Activated naive CD8-positive, alpha-beta T cell treated with anti-CD3 and anti-CD28 coated beads, Interleukin-2, amount 10 ng/mL, durations not matched to agents 7 days and 5 days (primary cell): ENCODE results near the gene SRD5A3. TPM values are rescaled to one million over a fixed set of nuclear protein-coding genes. Genes with fewer than 3 reads are reported as not detected.
"Not testable (repeated sequence)": the region's sequence is repeated elsewhere in the genome, so short reads cannot be mapped to it uniquely, and the experiment has no call there.

Experiments
- ATAC-seq: fragments of 150-1000 bp; cut with Tn5 transposase; one replicate; pipeline ENCODE4 v1.10.0; 2021; ENCODE audit warnings: low read depth, moderate library complexity
- POLR2A ChIA-PET: fragments of 350-600 bp; sonication (Branson Sonifier 250); formaldehyde crosslinking; loops from one replicate; lab custom pipeline; 2021; ENCODE audit warnings: antibody characterized with exemption; lab: Charles Lee
- DNase-seq: peaks from one replicate; pipeline ENCODE4 v3.0.0; 2021
- H3K27ac Mint-ChIP-seq: one replicate; pipeline ENCODE4 v1.8.0; 2022; ENCODE audit warnings: mild to moderate bottlenecking, mixed read lengths
- H3K27me3 Mint-ChIP-seq: one replicate; pipeline ENCODE4 v1.8.0; 2022; ENCODE audit warnings: mild to moderate bottlenecking, moderate library complexity, mixed read lengths
- H3K36me3 Mint-ChIP-seq: one replicate; pipeline ENCODE4 v1.8.0; 2021; ENCODE audit warnings: mild to moderate bottlenecking, mixed read lengths
- H3K4me1 Mint-ChIP-seq: one replicate; pipeline ENCODE4 v1.8.0; 2021; ENCODE audit warnings: mixed read lengths
- H3K4me3 Mint-ChIP-seq: one replicate; pipeline ENCODE4 v1.8.0; 2022; ENCODE audit warnings: mild to moderate bottlenecking, moderate library complexity, mixed read lengths
- H3K9me3 Mint-ChIP-seq: one replicate; pipeline ENCODE4 v1.8.0; 2021; ENCODE audit warnings: mixed read lengths
- total RNA-seq, 2 experiments: library from RNA; stranded (reverse); gene quantifications; one replicate each; pipeline ENCODE4 v1.2.3, GENCODE V29; 2021

Gene SRD5A3
- total RNA-seq, 2 experiments from 2014 or later = 5.9 to 6.0 TPM

DNA sequence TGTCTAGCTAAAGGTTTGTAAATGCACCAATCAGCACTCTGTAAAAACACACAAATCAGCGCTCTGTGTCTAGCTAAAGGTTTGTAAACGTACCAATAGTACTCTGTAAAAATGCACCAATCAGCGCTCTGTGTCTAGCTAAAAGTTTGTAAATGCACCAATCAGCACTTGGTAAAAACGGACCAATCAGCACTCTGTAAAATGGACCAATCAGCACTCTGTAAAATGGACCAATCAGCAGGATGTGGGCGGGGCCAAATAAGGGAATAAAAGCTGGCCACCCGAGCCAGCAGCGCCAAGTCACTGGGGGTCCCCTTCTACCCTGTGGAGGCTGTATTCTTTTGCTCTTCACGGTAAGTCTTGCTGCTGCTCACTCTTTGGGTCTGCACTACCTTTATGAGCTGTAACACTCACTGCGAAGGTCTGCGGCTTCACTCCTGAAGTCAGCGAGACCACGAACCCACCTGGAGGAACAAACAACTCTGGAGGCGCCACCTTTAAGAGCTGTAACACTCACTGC lies 7.2 kb downstream of the SRD5A3 start:
- H3K36me3 Mint-ChIP-seq, H3K27ac Mint-ChIP-seq, H3K27me3 Mint-ChIP-seq, ATAC-seq, H3K9me3 Mint-ChIP-seq, DNase-seq, POLR2A ChIA-PET, H3K4me3 Mint-ChIP-seq, H3K4me1 Mint-ChIP-seq: not testable (repeated sequence)

DNA sequence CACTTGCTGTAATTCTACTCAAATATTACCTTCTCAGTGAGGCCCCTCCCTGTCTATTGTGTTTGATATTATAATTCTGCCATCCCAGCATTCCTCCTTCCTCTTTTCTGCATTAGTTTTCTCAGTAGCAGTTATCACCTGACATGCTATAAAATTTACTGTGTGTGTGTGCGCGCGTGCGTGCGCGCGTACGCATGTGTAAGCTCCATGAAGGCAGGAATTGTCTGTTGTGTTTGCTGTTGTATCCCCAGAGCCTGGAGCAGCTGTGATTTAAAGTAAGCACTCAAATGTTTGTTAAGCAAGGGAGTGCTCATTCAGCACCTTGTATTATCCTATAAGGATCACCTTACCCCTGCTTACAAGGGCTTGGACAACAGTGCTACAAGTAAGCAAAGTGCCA lies 8.6 kb downstream of the SRD5A3 start:
- Mint-ChIP-seq H3K4me1 (peaks cover 3% of the 10 kb centered on the region), H3K27ac (no peak overlapping the region), H3K36me3 (peaks cover 9% of the 10 kb centered on the region), H3K9me3 (peaks cover 3% of the 10 kb centered on the region), H3K4me3 (no peak overlapping the region), H3K27me3 (no peaks in the 10 kb centered on the region)
- ATAC-seq = no peak
- no peak for DNase-seq
- POLR2A ChIA-PET = no interaction called here

DNA sequence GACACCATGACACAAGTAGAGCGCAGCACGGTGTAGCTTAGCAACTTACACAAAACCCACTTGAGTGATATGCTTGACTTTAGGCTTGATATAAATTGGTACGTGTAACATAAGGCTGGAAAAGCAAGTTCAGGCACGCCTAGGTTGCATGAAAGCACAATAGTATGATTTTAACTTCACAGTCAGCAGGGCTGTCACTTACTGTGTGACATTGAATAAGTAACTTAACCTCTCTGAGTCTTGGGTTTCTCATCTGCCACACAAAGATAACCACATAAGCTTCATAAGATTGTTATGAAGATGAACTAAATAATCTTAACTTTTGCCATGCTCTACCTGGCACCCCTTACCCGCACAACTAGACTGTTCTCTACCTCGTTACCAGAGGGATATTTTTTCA lies 9.5 kb downstream of the SRD5A3 start:
- ATAC-seq = no peak
- POLR2A ChIA-PET = no interaction called here
- no peak overlapping the region for H3K4me3 Mint-ChIP-seq
- no peak overlapping the region for H3K27ac Mint-ChIP-seq
- H3K27me3 Mint-ChIP-seq = no peaks in the 10 kb centered on the region
- no peak for DNase-seq
- H3K36me3 Mint-ChIP-seq = peaks cover 9% of the 10 kb centered on the region
- H3K9me3 Mint-ChIP-seq = peaks cover 3% of the 10 kb centered on the region
- H3K4me1 Mint-ChIP-seq = peaks cover 3% of the 10 kb centered on the region

DNA sequence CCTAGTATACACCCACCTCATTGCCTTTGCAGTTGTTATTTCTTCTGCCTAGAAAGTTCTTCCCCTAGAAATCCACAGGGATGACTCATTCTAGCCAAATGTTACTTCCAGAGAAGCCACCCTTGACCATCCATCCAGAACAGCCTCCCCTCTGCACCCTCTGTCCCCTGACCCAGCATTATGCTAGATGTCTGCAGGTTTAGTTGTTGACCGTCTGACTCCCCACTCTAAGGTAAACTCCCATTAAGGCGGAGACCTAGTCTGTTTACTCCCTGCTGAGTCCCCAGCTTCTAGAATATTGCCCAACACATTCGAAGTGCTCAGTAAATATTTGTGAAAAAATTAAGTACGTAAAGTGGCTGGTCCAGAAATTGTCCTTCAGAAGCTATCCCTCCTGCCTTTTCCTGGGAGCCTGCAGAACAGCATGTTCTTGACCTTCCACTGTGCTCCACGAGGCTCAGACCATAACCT lies 11.0 kb downstream of the SRD5A3 start:
- Mint-ChIP-seq H3K27ac (no peak overlapping the region), H3K4me1 (peaks cover 5% of the 10 kb centered on the region), H3K4me3 (no peak overlapping the region), H3K36me3 (peaks cover 9% of the 10 kb centered on the region), H3K9me3 (peaks cover 3% of the 10 kb centered on the region), H3K27me3 (no peaks in the 10 kb centered on the region)
- DNase-seq = no peak
- no peak for ATAC-seq
- POLR2A ChIA-PET = no interaction called here

DNA sequence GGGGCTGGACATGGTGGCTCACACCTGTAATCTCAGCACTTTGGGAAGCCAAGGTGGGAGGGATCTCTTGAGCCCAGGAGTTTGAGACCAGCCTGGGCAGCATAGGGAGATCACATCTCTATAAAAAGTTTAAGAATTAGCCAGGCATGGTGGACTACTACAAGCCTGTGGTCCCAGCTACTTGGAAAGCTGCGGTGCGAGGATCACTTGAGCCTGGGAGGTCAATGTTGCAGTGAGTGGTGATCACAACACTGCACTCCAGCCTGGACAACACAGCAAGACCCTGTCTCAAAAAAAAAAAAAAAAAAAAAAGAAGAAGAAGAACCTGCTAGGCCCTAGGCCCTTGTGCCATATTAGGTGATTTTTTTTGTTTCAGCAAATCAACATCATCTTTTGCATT lies 12.2 kb downstream of the SRD5A3 start:
- Mint-ChIP-seq H3K36me3 (peaks cover 9% of the 10 kb centered on the region), H3K4me3 (no peak overlapping the region), H3K27me3 (no peaks in the 10 kb centered on the region), H3K9me3 (no peaks in the 10 kb centered on the region), H3K27ac (no peak overlapping the region), H3K4me1 (peaks cover 5% of the 10 kb centered on the region)
- DNase-seq = no peak
- POLR2A ChIA-PET = no interaction called here
- no peak for ATAC-seq

DNA sequence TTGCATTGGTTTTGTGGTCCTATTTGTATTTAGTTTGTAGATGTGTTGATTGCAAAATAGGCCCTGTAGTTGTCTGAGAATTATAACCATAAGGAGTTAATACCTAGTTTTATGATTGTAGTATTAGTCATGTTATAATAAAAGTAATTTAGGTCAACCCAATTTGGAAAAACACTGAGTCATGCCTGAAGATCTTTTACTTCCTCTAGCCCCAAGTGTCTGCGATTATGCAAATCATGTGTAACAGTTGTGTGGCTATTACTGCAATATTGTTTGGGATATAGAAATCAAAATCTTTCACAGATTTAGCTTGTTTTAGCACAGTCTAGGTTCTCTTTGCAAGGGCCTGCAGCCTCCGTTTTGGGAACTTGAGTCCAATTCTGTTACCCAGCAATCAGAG lies 12.6 kb downstream of the SRD5A3 start:
- Mint-ChIP-seq H3K9me3 (no peaks in the 10 kb centered on the region), H3K27ac (no peak overlapping the region), H3K27me3 (no peaks in the 10 kb centered on the region), H3K4me1 (peaks cover 5% of the 10 kb centered on the region), H3K36me3 (peaks cover 7% of the 10 kb centered on the region), H3K4me3 (no peak overlapping the region)
- POLR2A ChIA-PET = no interaction called here
- DNase-seq = no peak
- ATAC-seq = no peak

DNA sequence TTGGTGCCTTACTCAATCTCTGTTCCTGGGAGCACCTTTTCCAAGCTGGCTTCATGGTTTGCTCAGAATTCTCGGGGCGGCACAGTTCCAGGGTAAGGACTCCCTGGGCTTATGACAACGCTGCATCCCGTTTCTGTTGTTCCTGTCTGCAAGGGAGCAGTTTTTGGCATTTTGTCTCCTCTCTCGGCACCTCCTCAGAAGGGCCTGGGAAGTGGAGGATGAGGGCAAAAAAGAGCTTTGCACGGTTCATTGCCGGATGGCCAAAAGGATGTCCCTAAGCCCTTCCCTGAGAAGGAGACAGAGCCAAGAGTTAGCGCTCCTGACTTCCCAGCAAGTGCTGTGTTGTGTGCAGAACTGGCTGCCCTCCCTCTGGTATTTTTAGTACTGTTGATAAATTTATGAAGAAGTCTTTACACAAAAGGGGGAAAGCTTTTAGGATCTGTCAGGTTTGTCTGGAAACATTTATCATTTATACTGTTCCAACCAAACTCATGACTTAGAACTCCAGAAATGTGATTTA lies 13.4 kb downstream of the SRD5A3 start:
- Mint-ChIP-seq H3K27me3 (no peaks in the 10 kb centered on the region), H3K9me3 (no peaks in the 10 kb centered on the region), H3K4me1 (peaks cover 5% of the 10 kb centered on the region), H3K4me3 (no peak overlapping the region), H3K27ac (no peak overlapping the region), H3K36me3 (peaks cover 4% of the 10 kb centered on the region)
- POLR2A ChIA-PET = no interaction called here
- DNase-seq (no peak), ATAC-seq (no peak)

DNA sequence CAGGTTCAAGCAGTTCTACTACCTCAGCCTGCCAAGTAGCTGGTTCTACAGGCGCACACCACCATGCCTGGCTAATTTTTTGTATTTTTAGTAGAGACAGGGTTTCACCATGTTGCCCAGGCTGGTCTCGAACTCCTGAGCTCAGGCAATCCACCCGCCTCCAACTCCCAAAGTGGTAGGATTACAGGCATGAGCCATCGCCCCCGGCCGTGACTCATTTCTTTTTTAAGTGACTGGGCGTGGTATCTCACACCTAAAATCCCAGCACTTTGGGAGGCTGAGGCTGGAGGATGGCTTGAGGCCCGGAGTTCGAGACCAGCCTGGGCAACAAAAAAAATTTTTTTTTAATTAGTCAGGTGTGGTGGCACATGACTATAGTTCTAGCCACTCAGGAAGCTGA lies 16.9 kb downstream of the SRD5A3 start:
- H3K4me3 Mint-ChIP-seq, ATAC-seq, H3K4me1 Mint-ChIP-seq, DNase-seq, H3K9me3 Mint-ChIP-seq, H3K27ac Mint-ChIP-seq, H3K27me3 Mint-ChIP-seq, H3K36me3 Mint-ChIP-seq, POLR2A ChIA-PET: not testable (repeated sequence)

DNA sequence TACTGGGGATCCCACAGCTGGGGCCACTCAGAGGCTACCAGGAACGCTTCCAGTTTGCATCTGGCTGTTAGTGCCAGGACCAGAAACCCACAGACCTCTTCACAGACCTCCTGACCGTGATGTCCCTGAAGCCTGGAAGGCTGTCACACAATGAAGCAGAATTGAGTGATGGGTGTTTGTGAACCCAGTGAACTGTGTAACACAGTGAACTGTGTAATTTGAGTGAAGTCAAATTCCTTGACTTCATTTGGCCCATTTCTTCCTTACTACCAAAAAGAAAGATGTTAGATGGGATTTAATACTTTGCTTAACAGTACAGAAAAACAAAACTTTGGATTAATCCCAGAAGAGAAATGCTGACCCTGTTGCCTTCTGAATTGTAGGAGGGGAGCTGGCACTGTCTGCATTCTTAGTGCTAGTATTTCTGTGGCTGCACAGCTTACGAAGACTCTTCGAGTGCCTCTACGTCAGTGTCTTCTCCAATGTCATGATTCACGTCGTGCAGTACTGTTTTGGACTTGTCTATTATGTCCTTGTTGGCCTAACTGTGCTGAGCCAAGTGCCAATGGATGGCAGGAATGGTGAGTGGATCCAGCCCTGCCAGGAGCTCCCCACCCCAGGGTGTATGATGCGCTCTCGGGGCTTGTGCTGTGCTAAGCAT lies 17.8 kb downstream of the SRD5A3 start:
- Mint-ChIP-seq H3K4me3 (no peak overlapping the region), H3K9me3 (no peaks in the 10 kb centered on the region), H3K36me3 (no peaks in the 10 kb centered on the region), H3K27me3 (no peaks in the 10 kb centered on the region), H3K27ac (no peak overlapping the region), H3K4me1 (peaks cover 2% of the 10 kb centered on the region)
- ATAC-seq = no peak
- DNase-seq = no peak
- POLR2A ChIA-PET = interaction anchor here (0.5 kb wide), 1 partner anchor 36 kb away, joined by 4 read pairs; no protein-coding TSS in a partner anchor

DNA sequence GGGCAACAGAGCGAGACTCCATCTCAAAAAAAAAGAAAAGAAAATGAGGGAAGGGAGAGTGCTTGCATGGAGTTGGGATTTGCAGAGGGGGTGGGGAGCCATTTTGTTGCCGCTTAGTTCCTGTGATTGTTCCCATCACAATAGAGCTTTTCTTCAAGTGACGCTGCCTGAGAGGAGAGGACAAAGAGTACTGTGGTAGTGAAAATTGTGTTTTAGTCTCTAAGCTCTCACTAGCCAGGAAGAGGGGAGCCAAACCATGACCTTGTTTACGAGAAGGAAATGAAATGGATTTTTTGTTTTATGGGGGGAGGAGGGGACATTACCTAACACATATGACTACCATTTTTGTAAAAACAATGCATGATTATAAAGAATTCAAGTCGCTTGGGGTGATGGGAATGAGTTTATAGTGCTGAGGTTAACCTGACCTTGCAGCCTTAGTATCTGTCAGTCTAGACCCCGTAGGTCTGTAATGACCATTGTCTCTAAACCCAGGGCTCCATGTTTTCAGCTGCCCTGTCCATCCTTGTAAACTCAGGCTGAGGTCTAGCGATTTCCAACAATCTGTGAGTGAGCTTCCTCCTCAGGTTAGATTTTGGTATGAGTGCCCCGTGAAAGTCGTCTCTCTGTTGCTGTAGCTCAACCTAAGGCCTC lies 18.8 kb downstream of the SRD5A3 start:
- DNase-seq (no peak), ATAC-seq (no peak)
- no peak overlapping the region for H3K4me3 Mint-ChIP-seq
- no peaks in the 10 kb centered on the region for H3K27me3 Mint-ChIP-seq
- POLR2A ChIA-PET = no interaction called here
- H3K27ac Mint-ChIP-seq = no peak overlapping the region
- H3K4me1 Mint-ChIP-seq = peaks cover 2% of the 10 kb centered on the region
- no peaks in the 10 kb centered on the region for H3K9me3 Mint-ChIP-seq
- peaks cover 1% of the 10 kb centered on the region for H3K36me3 Mint-ChIP-seq

DNA sequence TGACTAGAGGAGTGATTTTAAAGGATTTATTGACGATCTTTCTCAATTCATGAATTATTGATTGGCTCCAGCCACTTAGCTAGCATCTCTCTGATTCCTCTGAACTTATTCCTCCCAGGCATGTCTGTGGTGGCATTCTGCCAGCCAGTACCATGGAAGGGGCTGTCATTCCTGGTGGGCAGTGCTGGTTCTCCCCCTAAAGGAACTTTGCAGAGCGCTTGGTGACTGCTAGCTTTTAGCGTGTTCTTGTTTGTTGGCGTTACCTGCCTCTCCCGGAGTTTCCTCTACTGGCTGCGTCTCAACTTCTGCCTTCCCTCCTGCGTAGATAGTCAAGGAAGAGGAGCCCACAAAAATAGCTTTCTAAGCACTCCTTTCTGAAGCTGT lies 19.3 kb downstream of the SRD5A3 start:
- H3K27me3 Mint-ChIP-seq = no peaks in the 10 kb centered on the region
- POLR2A ChIA-PET = no interaction called here
- no peak overlapping the region for H3K27ac Mint-ChIP-seq
- H3K9me3 Mint-ChIP-seq = no peaks in the 10 kb centered on the region
- H3K4me1 Mint-ChIP-seq = peaks cover 2% of the 10 kb centered on the region
- H3K4me3 Mint-ChIP-seq = no peak overlapping the region
- ATAC-seq (no peak), DNase-seq (no peak)
- peaks cover 3% of the 10 kb centered on the region for H3K36me3 Mint-ChIP-seq

DNA sequence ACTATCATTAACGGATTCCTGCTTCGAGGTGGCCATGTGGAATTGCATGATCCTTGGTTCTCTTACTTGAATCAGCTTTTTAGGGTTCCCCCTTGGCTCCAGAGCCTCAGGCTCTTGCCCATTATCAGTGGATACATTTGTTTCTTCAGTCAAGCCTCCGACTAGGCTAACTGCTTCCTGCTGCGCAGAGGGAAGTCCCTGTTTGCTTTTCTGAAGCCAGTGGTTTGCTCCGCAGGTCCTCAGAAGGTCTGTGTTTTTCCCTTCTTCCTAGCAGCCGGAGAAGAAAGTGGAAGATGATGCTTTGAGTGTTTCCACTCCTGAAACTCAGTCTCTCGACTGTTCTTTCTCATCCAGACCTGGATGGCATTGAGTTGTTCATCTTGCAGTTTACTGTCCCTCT lies 20.6 kb downstream of the SRD5A3 start:
- peaks cover 3% of the 10 kb centered on the region for H3K36me3 Mint-ChIP-seq
- H3K4me3 Mint-ChIP-seq = no peak overlapping the region
- H3K27me3 Mint-ChIP-seq = no peaks in the 10 kb centered on the region
- no peak overlapping the region for H3K27ac Mint-ChIP-seq
- POLR2A ChIA-PET = no interaction called here
- H3K4me1 Mint-ChIP-seq = peaks cover 2% of the 10 kb centered on the region
- DNase-seq (no peak), ATAC-seq (no peak)
- H3K9me3 Mint-ChIP-seq = no peaks in the 10 kb centered on the region

DNA sequence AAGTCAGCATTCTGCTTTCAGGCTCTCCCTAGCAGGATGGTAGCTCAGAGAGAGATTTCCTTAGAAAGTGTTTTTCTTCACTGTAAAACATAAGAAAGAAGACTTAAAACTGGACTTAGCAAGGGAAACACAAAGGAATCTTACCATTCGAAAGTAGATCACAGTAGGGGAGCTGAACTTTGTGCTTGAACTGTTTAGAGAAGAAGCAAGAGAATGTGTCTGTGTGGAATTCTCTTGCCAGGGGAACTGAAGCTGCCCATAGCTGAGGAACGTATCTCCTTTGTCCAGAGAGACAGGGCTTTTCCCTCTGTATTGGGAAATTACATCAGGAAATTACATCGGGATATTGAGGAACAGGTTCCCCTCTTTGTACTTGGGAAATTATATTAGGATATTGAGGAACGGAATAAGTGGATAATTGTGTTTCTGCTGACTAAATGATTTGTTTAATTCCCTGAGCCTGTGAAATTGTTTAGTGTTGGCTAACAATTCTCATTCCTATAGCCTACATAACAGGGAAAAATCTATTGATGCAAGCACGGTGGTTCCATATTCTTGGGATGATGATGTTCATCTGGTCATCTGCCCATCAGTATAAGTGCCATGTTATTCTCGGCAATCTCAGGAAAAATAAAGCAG lies 21.2 kb downstream of the SRD5A3 start:
- Mint-ChIP-seq H3K27me3 (no peaks in the 10 kb centered on the region), H3K4me3 (no peak overlapping the region), H3K27ac (no peak overlapping the region), H3K36me3 (peaks cover 3% of the 10 kb centered on the region), H3K9me3 (no peaks in the 10 kb centered on the region), H3K4me1 (no peaks in the 10 kb centered on the region)
- no peak for ATAC-seq
- POLR2A ChIA-PET = no interaction called here
- DNase-seq = no peak
